K562 (cell line): ENCODE results near the gene FAM240A. TPM values are rescaled to one million over a fixed set of nuclear protein-coding genes. Genes with fewer than 3 reads are reported as not detected.

Experiments used
- ATAC-seq: fragments of 200-7000 bp; cut with Tn5 transposase; 3 replicates; pipeline ENCODE4 v1.9.1; 2020; ENCODE audit warnings: moderate library complexity
- BruUV-seq: library from RNA; stranded (reverse); fragments of 400-500 nt; replicated peaks from 2 replicates; lab custom pipeline; 2021; lab: Mats Ljungman, UMichigan
- CTCF ChIA-PET: fragments of 300-600 bp; formaldehyde crosslinking; extraction: SDS; loops from one replicate; lab custom pipeline; 2021; ENCODE audit warnings: low intra/inter-chr PET ratio; lab: Yijun Ruan, JAX
- POLR2A ChIA-PET: fragments of 300-600, 350-650 bp; sonication (Branson Sonifier 250); formaldehyde crosslinking; extraction: SDS; loops from one replicate; lab custom pipeline; 2021; ENCODE audit warnings: antibody characterized with exemption, inconsistent platforms; lab: Yijun Ruan, JAX
- DNase-seq, 4 experiments: peaks; one replicate each; pipeline versions ENCODE4 v3.0.0 to v3.0.0-alpha.2; 2011 to 2018; ENCODE audit warnings: low spot score in 3 of 4, mixed read lengths in 3 of 4; ENCODE audit errors: extremely low read depth in 1 of 4
- FAIRE-seq: peaks from 2 replicates; lab custom pipeline; 2011; peaks lifted over from hg19 to GRCh38; lab: Jason Lieb, UNC
- H2AFZ ChIP-seq: 2 replicates; pipeline ENCODE4 v1.6.0; 2011; ENCODE audit warnings: low read depth, low read length, control low read depth, inconsistent platforms
- H3K27ac ChIP-seq: fragments of 200-600 bp; 3 replicates; pipeline ENCODE4 v1.8.0; 2011; ENCODE audit warnings: low read depth, mild to moderate bottlenecking, control low read depth, inconsistent platforms, low read length, moderate library complexity, mixed read lengths; ENCODE audit errors: extremely low read depth
- H3K27me3 ChIP-seq, 2 experiments: fragments of 300-600 bp in 1 of 2; 2 replicates in 1 of 2; 3 replicates in 1 of 2; pipeline versions ENCODE4 v1.6.0 to v1.8.0; 2011; ENCODE audit warnings: inconsistent platforms in 2 of 2, low read length in 2 of 2, mild to moderate bottlenecking in 1 of 2, mixed read lengths in 1 of 2, moderate library complexity in 1 of 2; ENCODE audit not compliant: control insufficient read depth in 2 of 2, insufficient read depth in 2 of 2
- H3K36me3 ChIP-seq: fragments of 300-600 bp; 3 replicates; pipeline ENCODE4 v1.8.0; 2011; ENCODE audit warnings: mild to moderate bottlenecking, low read length, inconsistent platforms; ENCODE audit not compliant: control insufficient read depth, insufficient read depth
- H3K4me1 ChIP-seq, 2 experiments: fragments of 200-600 bp in 1 of 2; replicated peaks in 1 of 2; 2 replicates in 1 of 2; 3 replicates in 1 of 2; pipeline versions ENCODE4 v1.5.1 to v1.8.0; 2011; ENCODE audit warnings: inconsistent platforms in 2 of 2, low read length in 2 of 2, mild to moderate bottlenecking in 1 of 2, mixed read lengths in 1 of 2, moderate library complexity in 1 of 2; ENCODE audit not compliant: control insufficient read depth in 2 of 2, insufficient read depth in 2 of 2
- H3K4me2 ChIP-seq: 2 replicates; pipeline ENCODE4 v1.6.1; 2011; ENCODE audit warnings: low read length, control low read depth, inconsistent platforms, mixed read lengths; ENCODE audit not compliant: insufficient read depth
- H3K4me3 ChIP-seq: fragments of 200-600 bp; sonication (generic), shearing (Covaris generic); 2 replicates; pipeline ENCODE4 v1.5.1; 2016; ENCODE audit warnings: control low read depth, inconsistent platforms
- H3K79me2 ChIP-seq: fragments of 200-600 bp; 3 replicates; pipeline ENCODE4 v1.8.0; 2011; ENCODE audit warnings: low read length, inconsistent platforms; ENCODE audit not compliant: control insufficient read depth, insufficient read depth
- H3K9ac ChIP-seq, 2 experiments: 2 replicates each; pipeline versions ENCODE4 v1.6.0 to v1.6.1; 2011; ENCODE audit warnings: low read depth in 2 of 2, low read length in 2 of 2, control low read depth in 1 of 2, inconsistent platforms in 1 of 2, mild to moderate bottlenecking in 1 of 2, mixed read lengths in 1 of 2; ENCODE audit not compliant: insufficient read depth in 1 of 2
- H3K9me1 ChIP-seq: one replicate; pipeline ENCODE4 v1.6.0; 2011; ENCODE audit warnings: inconsistent platforms, mild to moderate bottlenecking, low read length, moderate library complexity; ENCODE audit not compliant: control insufficient read depth, insufficient read depth
- H3K9me3 ChIP-seq: replicated peaks from 2 replicates; pipeline ENCODE4 v1.5.1; 2011; ENCODE audit warnings: low read depth, low read length, inconsistent platforms; ENCODE audit not compliant: control insufficient read depth, insufficient read depth
- H4K20me1 ChIP-seq: replicated peaks from 2 replicates; pipeline ENCODE4 v1.6.1; 2011; ENCODE audit warnings: low read length, inconsistent platforms, mixed read lengths; ENCODE audit not compliant: control insufficient read depth, insufficient read depth
- BRD9 ChIP-seq: fragments of 450-650 bp; IDR thresholded peaks from 2 replicates; pipeline ENCODE4 v1.6.1; 2018; ENCODE audit warnings: low read depth; ENCODE audit not compliant: partially characterized antibody
- CBFA2T3 ChIP-seq: fragments of 450-650 bp; IDR thresholded peaks from 2 replicates; pipeline ENCODE4 v1.6.1; 2017
- JUNB ChIP-seq: fragments of 450-650 bp; formaldehyde crosslinking; conservative IDR thresholded peaks from 2 replicates; pipeline ENCODE4 v1.4.0; 2020; ENCODE audit warnings: mild to moderate bottlenecking
- MIER1 ChIP-seq: fragments of 450-650 bp; IDR thresholded peaks from 2 replicates; pipeline ENCODE4 v1.6.1; 2016; ENCODE audit warnings: antibody characterized with exemption, mild to moderate bottlenecking, low read depth
- MTF1 ChIP-seq: fragments of 250-450 bp; sonication (Bioruptor Pico); IDR thresholded peaks from 2 replicates; pipeline ENCODE4 v1.9.0; 2021; ENCODE audit warnings: moderate library complexity, mild to moderate bottlenecking, inconsistent platforms, borderline replicate concordance
- NKRF ChIP-seq: fragments of 450-650 bp; IDR thresholded peaks from 2 replicates; pipeline ENCODE4 v1.6.1; 2016; ENCODE audit warnings: borderline replicate concordance
- ZNF395 ChIP-seq: fragments of 200-800 bp; sonication (Bioruptor generic); IDR thresholded peaks from 2 replicates; pipeline ENCODE4 v1.6.1; 2017; ENCODE audit warnings: missing genetic modification characterization, missing compliant biosample characterization
- WGBS: fragments of 100-300 bp; shearing (Covaris generic); methylation state at CpG from one replicate; pipeline ENCODE4 v1.1.6; 2016; ENCODE audit warnings: low coverage, mixed read lengths; ENCODE audit not compliant: insufficient coverage; ENCODE audit errors: missing lambda C conversion rate; 5-methylcytosine and 5-hydroxymethylcytosine counted together
- in situ Hi-C: fragments of 300-500 bp; cut with MboI; formaldehyde crosslinking; loops from 4 replicates; pipeline ENCODE4 v1.15.0; 2018; ENCODE audit warnings: inconsistent platforms, mixed read lengths
- intact Hi-C: fragments of 100-400 bp; cut with micrococcal nuclease; formaldehyde crosslinking; loops from 2 replicates; pipeline ENCODE4 v1.14.2; 2022
- polyA plus RNA-seq, 8 experiments: library from polyadenylated mRNA; depleted of rRNA in 4 of 8; stranded (reverse) in 5 of 8; unstranded in 3 of 8; fragments of >200 nt; fragmentation: Nextera tagmentation in 2 of 8; fragmentation: Illumina TruSeq in 1 of 8; extraction: Ambion mirVana in 2 of 8; extraction: Trizol in 1 of 8; gene quantifications; 2 replicates each; pipeline versions ENCODE4 v1.2.1 to v1.2.3, GENCODE V29; 2011 to 2014; ENCODE audit warnings: inconsistent platforms in 1 of 8, missing spikeins in 1 of 8
- total RNA-seq, 7 experiments: library from RNA; depleted of rRNA in 6 of 7; stranded (reverse); fragments of >200 nt in 6 of 7; fragmentation: Illumina TruSeq in 2 of 7; extraction: Trizol in 2 of 7; gene quantifications; 2 replicates each; pipeline versions ENCODE4 v1.2.1 to v1.2.3, GENCODE V29; 2011 to 2021; ENCODE audit warnings: low replicate concordance in 1 of 7

Gene FAM240A
- total and polyA plus RNA-seq, 9 of the 15 experiments (the other 6 are each of a cell fraction or from before 2014, with no cell fraction given): not detected

GRCh38 chr3:46672349-46672695 lies 60.0 kb downstream of the FAM240A start:
- no peak for FAIRE-seq
- H3K9ac ChIP-seq: no peak overlapping the region
- WGBS: under 1% methylated on average over 6 of the region's 6 CpGs
- CTCF ChIA-PET: no interaction called here
- H3K9me3 ChIP-seq: no peaks in the 10 kb centered on the region
- H2AFZ ChIP-seq: no peak overlapping the region
- intact Hi-C loops (no loop called here), in situ Hi-C loops (no loop called here)
- BruUV-seq: no TSS peak
- H3K27me3 ChIP-seq: peaks cover 24 to 91% of the 10 kb centered on the region in 2 experiments
- TF ChIP-seq MIER1 (no peak), CBFA2T3 (peak; percentile 29), NKRF (no peak), JUNB (no peak), ZNF395 (no peak), BRD9 (no peak), MTF1 (CRISPR knock-in tag) (no peak)
- TF ChIP-seq, all 486 proteins: peak for 1
- POLR2A ChIA-PET: no interaction called here
- Histone ChIP-seq H3K27ac (no peak overlapping the region), H3K79me2 (no peaks in the 10 kb centered on the region), H3K36me3 (no peaks in the 10 kb centered on the region), H3K4me1 (peaks cover 0 to 5% of the 10 kb centered on the region in 2 experiments; a peak in 2 of 5 replicates), H4K20me1 (peaks cover 34% of the 10 kb centered on the region), H3K9me1 (no peaks in the 10 kb centered on the region), H3K4me2 (no peak overlapping the region), H3K4me3 (no peak overlapping the region)
- DNase-seq (peak in 1 of 4 experiments; percentile 36), ATAC-seq (no peak)
